D721Med (cell line): ENCODE measurements around the gene ZBTB33.

Experiments
- DNase-seq: peaks from one replicate; pipeline ENCODE4 v3.0.0; 2011; ENCODE audit warnings: low spot score; ENCODE audit not compliant: insufficient read length
- FAIRE-seq: peaks from 2 replicates; lab custom pipeline; 2011; peaks lifted over from hg19 to GRCh38; lab: Jason Lieb, UNC
- CTCF ChIP-seq: IDR thresholded peaks from 2 replicates; pipeline ENCODE4 v1.5.1; 2012; ENCODE audit warnings: mild to moderate bottlenecking, control low read depth; ENCODE audit not compliant: insufficient read depth; ENCODE audit errors: missing control alignments

ZBTB33 gene

GRCh38 chrX:120244395-120244734 lies 6.2 kb upstream of the ZBTB33 start:
- no peak for FAIRE-seq
- TF ChIP-seq CTCF, result no peak
- DNase-seq, result no peak

GRCh38 chrX:120244735-120245498 lies 5.7 kb upstream of the ZBTB33 start:
- no peak for TF ChIP-seq CTCF
- DNase-seq (no peak), FAIRE-seq (no peak)

GRCh38 chrX:120251471-120252011 lies 929 bp downstream of the ZBTB33 start:
- no peak for TF ChIP-seq CTCF
- DNase-seq, result no peak
- no peak for FAIRE-seq

- FAIRE-seq (no peak), DNase-seq (no peak)
- no peak for TF ChIP-seq CTCF
Measured at GRCh38 chrX:120253784-120254183, 3.2 kb downstream of the ZBTB33 start.

GRCh38 chrX:120260369-120260768 lies 9.8 kb downstream of the ZBTB33 start:
- FAIRE-seq, result no peak

GRCh38 chrX:120262859-120263708 lies 12.5 kb downstream of the ZBTB33 start:
- TF ChIP-seq CTCF, result no peak
- DNase-seq (no peak), FAIRE-seq (no peak)

More at GRCh38 chrX:120260369-120260768, 9.8 kb downstream of the ZBTB33 start:
- no peak for TF ChIP-seq CTCF
- DNase-seq, result no peak
